Activated CD8-positive, alpha-beta T cell treated with anti-CD3 and anti-CD28 coated beads for 36 hours (primary cell): ENCODE measurements around the gene PAX6. TPM values are rescaled to one million over a fixed set of nuclear protein-coding genes. Genes with fewer than 3 reads are reported as not detected.

Source experiments
- ATAC-seq: fragments of 200-7000 bp; cut with Tn5 transposase; one replicate; pipeline ENCODE4 v1.10.0; 2021; ENCODE audit warnings: mild to moderate bottlenecking, moderate library complexity
- CTCF ChIA-PET: fragments of 350-600 bp; sonication (Branson Sonifier 250); formaldehyde crosslinking; loops from one replicate; lab custom pipeline; 2021; ENCODE audit warnings: antibody characterized with exemption; lab: Charles Lee
- POLR2A ChIA-PET: fragments of 350-600 bp; sonication (Branson Sonifier 250); formaldehyde crosslinking; loops from one replicate; lab custom pipeline; 2021; ENCODE audit warnings: antibody characterized with exemption; lab: Charles Lee
- DNase-seq: peaks from one replicate; pipeline ENCODE4 v3.0.0-alpha.2; 2020
- H3K27ac Mint-ChIP-seq: one replicate; pipeline ENCODE4 v1.8.0; 2021; ENCODE audit warnings: mild to moderate bottlenecking, mixed read lengths
- H3K27me3 Mint-ChIP-seq: one replicate; pipeline ENCODE4 v1.8.0; 2021; ENCODE audit warnings: mixed read lengths
- H3K36me3 Mint-ChIP-seq: one replicate; pipeline ENCODE4 v1.8.0; 2021; ENCODE audit warnings: low read depth, mixed read lengths
- H3K4me1 Mint-ChIP-seq: one replicate; pipeline ENCODE4 v1.8.0; 2021; ENCODE audit warnings: low read depth, mixed read lengths
- H3K4me3 Mint-ChIP-seq: one replicate; pipeline ENCODE4 v1.8.0; 2021; ENCODE audit warnings: mild to moderate bottlenecking, moderate library complexity, mixed read lengths
- H3K9me3 Mint-ChIP-seq: one replicate; pipeline ENCODE4 v1.8.0; 2021; ENCODE audit warnings: mixed read lengths
- CTCF ChIP-seq: fragments of 200-600 bp; IDR thresholded peaks from one replicate; pipeline ENCODE4 v1.8.0; 2022; ENCODE audit warnings: antibody characterized with exemption, mild to moderate bottlenecking
- intact Hi-C: fragments of 100-400 bp; cut with micrococcal nuclease; formaldehyde crosslinking; loops from one replicate; pipeline ENCODE4 v1.10.0; 2022
- total RNA-seq, 2 experiments: library from RNA; stranded (reverse); gene quantifications; one replicate each; pipeline ENCODE4 v1.2.3, GENCODE V29; 2021

Gene PAX6
- total RNA-seq, 2 experiments from 2014 or later, result not detected

DNA sequence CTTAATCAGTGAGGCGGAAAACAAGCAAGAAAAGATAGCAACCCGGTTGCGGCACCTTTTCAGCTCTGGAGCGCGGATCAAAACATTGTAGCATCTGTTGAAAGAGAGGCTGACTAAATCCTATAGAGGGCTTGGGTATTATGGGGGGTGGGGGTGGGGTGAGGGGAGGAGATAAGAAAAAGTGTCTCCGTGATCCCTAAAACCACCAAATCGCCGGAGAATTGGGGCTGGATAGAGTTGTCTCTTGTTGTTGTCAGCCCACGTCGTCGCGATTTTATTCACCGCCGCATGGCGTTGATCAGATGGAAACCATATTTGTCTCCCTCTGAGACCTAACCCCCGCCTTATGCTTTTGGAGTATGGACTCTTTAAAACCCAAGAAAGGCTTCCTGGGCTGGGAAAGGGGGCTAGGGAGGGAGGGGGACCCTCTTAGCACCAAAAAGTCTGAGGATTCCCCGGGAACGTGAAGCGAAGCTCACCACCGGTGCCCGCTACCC is 13.0 kb downstream of the PAX6 start:
- ATAC-seq, result no peak
- H3K36me3 Mint-ChIP-seq, result peaks cover 9% of the 10 kb centered on the region
- H3K27ac Mint-ChIP-seq, result no peak overlapping the region
- POLR2A ChIA-PET, result interaction anchor here (1.0 kb wide), 1 partner anchor 1645 kb away, joined by 3 read pairs; no protein-coding TSS in a partner anchor
- peaks cover 5% of the 10 kb centered on the region for H3K9me3 Mint-ChIP-seq
- intact Hi-C loops, result no loop called here
- no peak for DNase-seq
- peaks cover 73% of the 10 kb centered on the region for H3K27me3 Mint-ChIP-seq
- no peak for TF ChIP-seq CTCF
- H3K4me1 Mint-ChIP-seq, result peaks cover 19% of the 10 kb centered on the region
- H3K4me3 Mint-ChIP-seq, result no peak overlapping the region
- CTCF ChIA-PET, result interaction anchor here (1.3 to 1.4 kb wide), 2 partner anchors 9 to 157 kb away, joined by 3 read pairs; no protein-coding TSS in a partner anchor

GRCh38 chr11:31797190-31798056 is 13.7 kb downstream of the PAX6 start:
- Mint-ChIP-seq H3K36me3 (peaks cover 7% of the 10 kb centered on the region), H3K9me3 (peaks cover 5% of the 10 kb centered on the region), H3K27me3 (peaks cover 66% of the 10 kb centered on the region), H3K27ac (no peak overlapping the region), H3K4me1 (peaks cover 19% of the 10 kb centered on the region), H3K4me3 (no peak overlapping the region)
- ChIA-PET POLR2A (interaction anchor here (1.0 kb wide), 1 partner anchor 1646 kb away, joined by 3 read pairs; no protein-coding TSS in a partner anchor), CTCF (interaction anchor here (1.3 to 1.4 kb wide), 2 partner anchors 9 to 157 kb away, joined by 3 read pairs; no protein-coding TSS in a partner anchor)
- TF ChIP-seq CTCF, result no peak
- DNase-seq (no peak), ATAC-seq (no peak)
- intact Hi-C loops, result no loop called here

DNA sequence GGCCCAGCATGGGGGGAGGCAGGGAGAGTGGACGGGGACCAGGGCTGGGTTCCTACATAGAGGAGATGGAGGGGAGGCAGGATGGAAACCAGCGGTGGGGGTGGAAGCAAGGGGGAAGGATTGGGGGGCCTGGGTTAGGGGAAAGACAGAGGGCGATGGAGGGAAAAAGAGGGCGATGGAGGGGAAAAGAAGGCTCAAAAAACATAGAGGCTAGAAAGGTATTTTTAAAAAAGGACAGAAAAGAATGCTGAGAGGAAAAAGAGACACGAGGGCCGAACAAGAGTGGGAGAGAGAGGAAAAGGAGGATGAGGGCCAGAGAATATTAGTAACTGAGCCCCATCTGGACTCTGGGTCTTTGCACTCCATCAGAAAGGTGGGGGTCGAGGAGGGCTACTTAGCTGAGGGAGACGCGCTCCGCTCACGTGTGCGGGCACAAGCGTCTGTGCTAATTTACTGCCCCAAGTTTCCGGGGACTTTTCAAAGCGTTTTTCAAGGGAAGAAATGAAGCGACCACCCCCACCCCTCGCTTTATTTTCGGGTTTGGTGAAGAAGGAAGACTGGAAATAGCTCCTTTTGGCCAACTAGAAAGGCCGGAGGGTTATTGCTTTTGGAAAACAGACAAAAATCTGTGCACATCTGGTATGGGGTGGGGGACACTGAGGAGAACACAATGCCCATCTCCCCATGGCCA is 14.5 kb downstream of the PAX6 start:
- no peak for DNase-seq
- Mint-ChIP-seq H3K9me3 (peaks cover 5% of the 10 kb centered on the region), H3K4me1 (peaks cover 19% of the 10 kb centered on the region), H3K27ac (no peak overlapping the region), H3K36me3 (peaks cover 7% of the 10 kb centered on the region), H3K27me3 (peaks cover 62% of the 10 kb centered on the region), H3K4me3 (no peak overlapping the region)
- no peak for TF ChIP-seq CTCF
- ATAC-seq, result no peak
- POLR2A ChIA-PET, result no interaction called here
- CTCF ChIA-PET, result interaction anchor here (1.4 kb wide), 1 partner anchor 156 kb away, joined by 3 read pairs; no protein-coding TSS in a partner anchor
- intact Hi-C loops, result no loop called here

DNA sequence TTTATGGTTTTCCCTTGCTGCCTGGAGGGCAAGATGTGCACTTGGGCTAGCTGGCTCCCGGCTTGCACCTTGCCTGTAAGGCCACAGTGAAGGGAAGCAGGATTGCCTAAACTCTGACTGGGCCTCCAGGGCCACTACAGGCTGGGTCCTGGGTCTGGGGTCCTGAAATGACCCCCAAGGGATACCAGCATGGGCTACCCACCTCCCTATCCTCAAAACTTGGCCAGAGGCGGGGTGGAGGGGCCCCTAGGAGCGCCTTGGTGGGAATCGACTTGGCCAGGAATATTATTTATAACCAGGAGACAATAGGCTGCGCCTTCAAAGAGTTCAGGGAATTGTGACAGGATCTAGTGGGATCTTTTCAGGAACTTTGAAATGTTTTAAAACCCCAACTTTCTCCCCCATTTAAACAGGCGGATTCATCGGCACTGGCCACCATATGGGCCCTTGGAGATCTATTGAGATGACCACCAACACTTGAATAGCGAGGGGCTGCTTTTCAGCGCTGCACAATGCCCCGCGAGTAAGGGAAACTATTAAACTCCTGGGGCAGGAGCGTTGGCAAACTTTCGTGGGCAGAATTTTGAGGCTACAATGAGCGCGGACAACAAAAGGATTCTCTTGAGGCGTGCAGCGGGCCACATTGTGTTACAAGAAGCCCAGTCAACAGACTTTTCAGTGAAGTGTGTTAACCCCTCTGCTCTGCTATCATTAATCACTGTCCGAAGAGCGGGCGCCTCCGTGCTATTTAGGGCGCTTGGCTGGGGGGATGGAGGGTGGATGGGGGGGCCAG is 15.2 kb downstream of the PAX6 start:
- peaks cover 7% of the 10 kb centered on the region for H3K36me3 Mint-ChIP-seq
- H3K4me3 Mint-ChIP-seq, result no peak overlapping the region
- DNase-seq (no peak), ATAC-seq (no peak)
- POLR2A ChIA-PET, result no interaction called here
- H3K27ac Mint-ChIP-seq, result no peak overlapping the region
- H3K9me3 Mint-ChIP-seq, result peaks cover 5% of the 10 kb centered on the region
- CTCF ChIA-PET, result no interaction called here
- no peak for TF ChIP-seq CTCF
- peaks cover 19% of the 10 kb centered on the region for H3K4me1 Mint-ChIP-seq
- H3K27me3 Mint-ChIP-seq, result peaks cover 56% of the 10 kb centered on the region
- intact Hi-C loops, result no loop called here
